ENCODE results near the gene MKLN1.

MKLN1 gene

DNA sequence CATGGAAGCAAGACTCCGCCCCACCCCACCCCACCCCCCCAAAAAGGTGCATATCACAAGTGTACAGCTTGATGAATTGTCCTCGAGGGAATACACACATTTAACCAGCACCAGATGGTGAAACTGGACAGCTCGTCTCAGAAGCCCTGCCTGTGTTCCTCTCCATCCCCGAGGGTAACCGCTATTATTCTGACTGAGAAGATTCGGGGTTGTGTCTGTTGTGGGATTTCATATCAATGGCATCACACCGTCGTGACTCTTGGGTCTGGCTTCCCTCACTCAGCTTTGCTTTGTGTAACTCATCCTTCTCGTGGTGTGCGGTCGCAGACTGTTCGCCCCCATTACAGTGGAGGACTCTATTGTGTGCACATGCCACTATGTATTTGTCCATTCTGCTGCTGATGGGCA is 209.9 kb downstream of the MKLN1 start:
- Histone ChIP-seq H3K27me3 (ENCODE audit: insufficient read depth, low read length) (peaks cover 4% of the 10 kb centered on the region; the same call in 1 of the 2 replicates), H3F3A (ENCODE audit: insufficient read depth, low read length) (no peaks in the 10 kb centered on the region), H3K4me3 (ENCODE audit: low read depth, low read length, poor library complexity, severe bottlenecking) (no peak overlapping the region), H3K79me2 (ENCODE audit: insufficient read depth, low read length) (no peaks in the 10 kb centered on the region), H3K36me3 (ENCODE audit: insufficient read depth, low read length) (no peaks in the 10 kb centered on the region), H3K9me3 (ENCODE audit: low read length) (no peaks in the 10 kb centered on the region), H4K20me1 (ENCODE audit: insufficient read depth, low read length) (no peaks in the 10 kb centered on the region), H2AFZ (ENCODE audit: low read length) (no peak overlapping the region), H3K4me1 (ENCODE audit: insufficient read depth, low read length, severe bottlenecking) (no peaks in the 10 kb centered on the region), H3K9me2 (ENCODE audit: low read depth, low read length) (no peaks in the 10 kb centered on the region), H3K4me2 (ENCODE audit: low read length) (no peak overlapping the region), H3K9ac (ENCODE audit: low read length) (no peak overlapping the region), H3K27ac (ENCODE audit: low read depth, low read length, poor library complexity, severe bottlenecking) (no peak overlapping the region)
- TF ChIP-seq, protein P1, sequence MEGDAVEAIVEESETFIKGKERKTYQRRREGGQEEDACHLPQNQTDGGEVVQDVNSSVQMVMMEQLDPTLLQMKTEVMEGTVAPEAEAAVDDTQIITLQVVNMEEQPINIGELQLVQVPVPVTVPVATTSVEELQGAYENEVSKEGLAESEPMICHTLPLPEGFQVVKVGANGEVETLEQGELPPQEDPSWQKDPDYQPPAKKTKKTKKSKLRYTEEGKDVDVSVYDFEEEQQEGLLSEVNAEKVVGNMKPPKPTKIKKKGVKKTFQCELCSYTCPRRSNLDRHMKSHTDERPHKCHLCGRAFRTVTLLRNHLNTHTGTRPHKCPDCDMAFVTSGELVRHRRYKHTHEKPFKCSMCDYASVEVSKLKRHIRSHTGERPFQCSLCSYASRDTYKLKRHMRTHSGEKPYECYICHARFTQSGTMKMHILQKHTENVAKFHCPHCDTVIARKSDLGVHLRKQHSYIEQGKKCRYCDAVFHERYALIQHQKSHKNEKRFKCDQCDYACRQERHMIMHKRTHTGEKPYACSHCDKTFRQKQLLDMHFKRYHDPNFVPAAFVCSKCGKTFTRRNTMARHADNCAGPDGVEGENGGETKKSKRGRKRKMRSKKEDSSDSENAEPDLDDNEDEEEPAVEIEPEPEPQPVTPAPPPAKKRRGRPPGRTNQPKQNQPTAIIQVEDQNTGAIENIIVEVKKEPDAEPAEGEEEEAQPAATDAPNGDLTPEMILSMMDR (IDR thresholded peaks at IDR 0.05; ENCODE audit: low read length) = no peak
- no peak for TF ChIP-seq EZH2 (IDR thresholded peaks at IDR 0.05; ENCODE audit: borderline replicate concordance, low read length)

DNA sequence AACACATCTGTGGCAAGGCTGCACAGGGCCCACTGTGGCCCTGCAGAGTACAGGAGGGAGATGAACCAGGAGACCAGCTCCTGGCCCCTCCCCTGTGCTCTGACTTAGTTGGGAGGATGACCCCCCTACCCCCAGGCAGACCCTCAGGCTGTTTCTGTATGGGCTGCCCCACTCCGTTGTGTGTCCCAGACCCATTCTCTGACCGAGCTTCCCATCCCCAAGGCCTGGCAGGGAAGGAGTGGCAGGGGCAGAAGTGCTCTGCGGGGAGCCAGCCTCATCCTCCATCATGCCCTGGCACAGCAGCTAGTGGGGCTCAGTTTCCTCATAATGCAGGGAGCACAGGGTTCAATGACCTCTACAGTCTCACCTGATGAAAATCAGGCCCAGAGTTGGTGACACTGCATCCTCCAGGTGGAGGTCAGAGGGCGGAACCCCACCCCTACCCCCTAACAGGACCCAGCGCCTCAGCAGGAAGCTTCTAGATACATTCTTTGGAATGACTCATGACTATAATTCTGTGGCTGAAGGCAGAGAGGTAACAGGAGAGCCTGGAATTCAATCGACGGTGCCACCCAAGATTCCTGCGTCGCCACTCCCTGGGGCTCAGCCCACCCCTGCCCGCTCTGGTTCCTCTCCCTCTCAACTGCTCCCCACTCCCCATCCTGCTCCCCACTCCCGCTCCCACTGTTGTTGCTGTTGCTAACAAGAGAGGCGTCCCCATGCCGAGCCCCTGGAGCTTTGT is 210.6 kb downstream of the MKLN1 start:
- H4K20me1 ChIP-seq (ENCODE audit: insufficient read depth, low read length) = no peaks in the 10 kb centered on the region
- H3K9ac ChIP-seq (ENCODE audit: low read length) = no peak overlapping the region
- H3K36me3 ChIP-seq (ENCODE audit: insufficient read depth, low read length) = no peaks in the 10 kb centered on the region
- H2AFZ ChIP-seq (ENCODE audit: low read length) = no peak overlapping the region
- no peak for TF ChIP-seq EZH2 (IDR thresholded peaks at IDR 0.05; ENCODE audit: borderline replicate concordance, low read length)
- H3K9me2 ChIP-seq (ENCODE audit: low read depth, low read length) = no peaks in the 10 kb centered on the region
- H3K4me1 ChIP-seq (ENCODE audit: insufficient read depth, low read length, severe bottlenecking) = no peaks in the 10 kb centered on the region
- H3F3A ChIP-seq (ENCODE audit: insufficient read depth, low read length) = no peaks in the 10 kb centered on the region
- H3K27ac ChIP-seq (ENCODE audit: low read depth, low read length, poor library complexity, severe bottlenecking) = no peak overlapping the region
- H3K27me3 ChIP-seq (ENCODE audit: insufficient read depth, low read length) = peaks cover 4% of the 10 kb centered on the region; the same call in 1 of the 2 replicates
- H3K4me3 ChIP-seq (ENCODE audit: low read depth, low read length, poor library complexity, severe bottlenecking) = no peak overlapping the region
- no peak overlapping the region for H3K4me2 ChIP-seq (ENCODE audit: low read length)
- H3K9me3 ChIP-seq (ENCODE audit: low read length) = no peaks in the 10 kb centered on the region
- no peaks in the 10 kb centered on the region for H3K79me2 ChIP-seq (ENCODE audit: insufficient read depth, low read length)

DNA sequence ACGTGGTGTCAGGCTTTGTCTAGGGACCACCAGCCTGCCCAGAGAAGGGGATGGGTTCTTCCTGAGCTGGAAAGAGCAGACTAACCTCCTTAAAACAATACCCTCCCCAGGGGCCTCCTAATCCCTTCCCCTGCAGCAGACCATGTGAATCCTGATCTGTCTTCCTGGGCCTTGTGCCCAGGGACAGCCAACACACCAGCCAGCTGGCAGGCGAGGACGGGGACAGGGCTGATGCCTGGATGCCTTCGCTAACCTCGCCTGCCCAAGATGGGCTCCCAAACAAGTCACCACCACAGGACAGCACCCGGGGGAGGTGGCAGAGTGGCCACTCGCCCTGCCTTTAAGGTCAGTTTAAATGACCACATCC is 211.1 kb downstream of the MKLN1 start:
- no peak overlapping the region for H3K9ac ChIP-seq (ENCODE audit: low read length)
- no peaks in the 10 kb centered on the region for H3K9me3 ChIP-seq (ENCODE audit: low read length)
- H3K36me3 ChIP-seq (ENCODE audit: insufficient read depth, low read length) = no peaks in the 10 kb centered on the region
- peaks cover 4% of the 10 kb centered on the region; the same call in 1 of the 2 replicates for H3K27me3 ChIP-seq (ENCODE audit: insufficient read depth, low read length)
- H3K4me1 ChIP-seq (ENCODE audit: insufficient read depth, low read length, severe bottlenecking) = no peaks in the 10 kb centered on the region
- H2AFZ ChIP-seq (ENCODE audit: low read length) = no peak overlapping the region
- H3K79me2 ChIP-seq (ENCODE audit: insufficient read depth, low read length) = no peaks in the 10 kb centered on the region
- H4K20me1 ChIP-seq (ENCODE audit: insufficient read depth, low read length) = no peaks in the 10 kb centered on the region
- H3K9me2 ChIP-seq (ENCODE audit: low read depth, low read length) = no peaks in the 10 kb centered on the region
- H3F3A ChIP-seq (ENCODE audit: insufficient read depth, low read length) = no peaks in the 10 kb centered on the region
- no peak overlapping the region for H3K4me2 ChIP-seq (ENCODE audit: low read length)
- TF ChIP-seq, protein P1 (IDR thresholded peaks at IDR 0.05; ENCODE audit: low read length) = no peak
- TF ChIP-seq EZH2 (IDR thresholded peaks at IDR 0.05; ENCODE audit: borderline replicate concordance, low read length) = no peak
- H3K4me3 ChIP-seq (ENCODE audit: low read depth, low read length, poor library complexity, severe bottlenecking) = no peak overlapping the region
- H3K27ac ChIP-seq (ENCODE audit: low read depth, low read length, poor library complexity, severe bottlenecking) = no peak overlapping the region

Data from OCI-LY1 (cell line).